GM12801 (cell line): ENCODE measurements around the gene GPATCH4.

Experiments used
- TF ChIP-seq, protein P1 (sequence below): IDR thresholded peaks from one replicate; pipeline ENCODE4 v1.5.1; 2011; ENCODE audit warnings: control low read depth; ENCODE audit not compliant: insufficient read length; ENCODE audit errors: extremely low read depth

The GPATCH4 gene

GRCh38 chr1:156612666-156613065, 11.4 kb upstream of the GPATCH4 start:
- TF ChIP-seq, protein P1, sequence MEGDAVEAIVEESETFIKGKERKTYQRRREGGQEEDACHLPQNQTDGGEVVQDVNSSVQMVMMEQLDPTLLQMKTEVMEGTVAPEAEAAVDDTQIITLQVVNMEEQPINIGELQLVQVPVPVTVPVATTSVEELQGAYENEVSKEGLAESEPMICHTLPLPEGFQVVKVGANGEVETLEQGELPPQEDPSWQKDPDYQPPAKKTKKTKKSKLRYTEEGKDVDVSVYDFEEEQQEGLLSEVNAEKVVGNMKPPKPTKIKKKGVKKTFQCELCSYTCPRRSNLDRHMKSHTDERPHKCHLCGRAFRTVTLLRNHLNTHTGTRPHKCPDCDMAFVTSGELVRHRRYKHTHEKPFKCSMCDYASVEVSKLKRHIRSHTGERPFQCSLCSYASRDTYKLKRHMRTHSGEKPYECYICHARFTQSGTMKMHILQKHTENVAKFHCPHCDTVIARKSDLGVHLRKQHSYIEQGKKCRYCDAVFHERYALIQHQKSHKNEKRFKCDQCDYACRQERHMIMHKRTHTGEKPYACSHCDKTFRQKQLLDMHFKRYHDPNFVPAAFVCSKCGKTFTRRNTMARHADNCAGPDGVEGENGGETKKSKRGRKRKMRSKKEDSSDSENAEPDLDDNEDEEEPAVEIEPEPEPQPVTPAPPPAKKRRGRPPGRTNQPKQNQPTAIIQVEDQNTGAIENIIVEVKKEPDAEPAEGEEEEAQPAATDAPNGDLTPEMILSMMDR: no peak

DNA sequence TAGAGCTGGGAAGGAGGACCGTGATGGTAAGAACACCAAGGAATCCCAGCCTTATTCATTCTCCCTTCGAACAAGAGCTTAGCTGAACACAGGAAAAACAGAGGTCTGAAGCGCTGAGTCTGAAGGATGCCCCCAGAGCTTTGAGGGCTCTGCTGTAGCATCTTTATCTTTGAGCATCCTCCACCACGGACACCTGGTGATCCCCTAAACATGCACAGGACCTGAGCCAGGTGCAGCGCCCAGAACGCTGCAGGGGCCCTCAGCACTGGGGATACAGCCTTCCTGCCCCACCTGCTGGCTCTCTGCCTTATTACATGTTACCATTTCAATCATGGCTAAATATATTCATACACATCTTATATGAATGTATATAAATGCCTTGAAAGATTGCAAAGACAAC, 7.7 kb upstream of the GPATCH4 start:
- TF ChIP-seq, protein P1: no peak

GRCh38 chr1:156608036-156608674, 6.9 kb upstream of the GPATCH4 start:
- TF ChIP-seq, protein P1: peak; percentile 69

DNA sequence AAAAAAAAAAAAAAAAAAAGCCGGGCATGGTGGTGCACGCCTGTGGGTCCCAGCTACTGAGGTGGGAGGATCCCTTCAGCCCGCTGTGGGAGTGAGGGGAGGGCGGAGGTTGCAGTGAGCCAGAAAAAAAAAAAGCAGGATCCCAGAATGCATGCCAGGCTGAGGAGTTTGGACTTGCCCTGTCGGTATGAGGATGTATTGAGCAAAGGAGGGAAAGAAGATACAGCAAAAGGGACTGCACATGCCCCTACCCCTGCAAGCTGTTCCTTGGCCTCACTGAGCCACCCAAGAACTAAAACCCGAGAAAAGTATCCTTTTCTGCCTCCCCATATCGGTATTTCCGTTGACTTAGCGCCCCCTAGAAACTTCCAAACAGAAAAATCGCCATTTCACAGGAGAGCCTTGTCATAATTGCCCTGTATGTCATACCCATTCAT, 1.3 kb upstream of the GPATCH4 start:
- TF ChIP-seq, protein P1: no peak

GRCh38 chr1:156601892-156602291, 613 bp upstream of the GPATCH4 start:
- TF ChIP-seq, protein P1: no peak

GRCh38 chr1:156600733-156601121, 552 bp downstream of the GPATCH4 start:
- TF ChIP-seq, protein P1: no peak

DNA sequence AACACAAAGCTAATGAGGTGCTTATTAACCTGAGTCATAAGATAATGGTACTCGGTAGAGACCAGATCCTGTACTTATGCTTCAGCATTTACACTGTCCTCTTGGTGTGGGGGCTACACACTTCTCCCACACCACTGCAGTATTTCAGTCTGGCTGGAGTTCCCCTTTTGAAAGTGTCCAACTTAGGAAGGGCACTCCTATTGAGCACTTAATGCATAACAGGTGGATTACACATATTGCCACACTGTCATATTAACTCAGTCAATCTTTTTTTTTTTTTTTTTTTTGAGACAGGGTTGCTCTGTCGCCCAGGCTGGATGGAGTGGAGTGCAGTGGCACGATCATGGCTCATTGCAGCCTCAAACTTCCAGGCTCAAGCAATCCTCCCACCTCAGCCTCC, 1.5 kb downstream of the GPATCH4 start:
- TF ChIP-seq, protein P1: no peak
